IMR-90 (cell line): Measurements from ENCODE around the gene ASTN2. TPM values are rescaled to one million over a fixed set of nuclear protein-coding genes. Genes with fewer than 3 reads are reported as not detected.

Experiments
- ATAC-seq: fragments of 200-7000 bp; cut with Tn5 transposase; 2 replicates; pipeline ENCODE4 v1.9.1; 2020; ENCODE audit warnings: low read depth, mild to moderate bottlenecking, moderate library complexity
- BruUV-seq: library from RNA; stranded (reverse); fragments of 400-500 nt; replicated peaks from 2 replicates; lab custom pipeline; 2021; lab: Mats Ljungman, UMichigan
- CTCF ChIA-PET: fragments of 300-600 bp; formaldehyde crosslinking; extraction: SDS; loops from one replicate; lab custom pipeline; 2021; ENCODE audit warnings: antibody characterized with exemption; lab: Yijun Ruan, JAX
- POLR2A ChIA-PET: fragments of 300-600 bp; sonication (Branson Sonifier 250); formaldehyde crosslinking; loops from one replicate; lab custom pipeline; 2022; ENCODE audit warnings: antibody characterized with exemption; ENCODE audit not compliant: unreplicated experiment; lab: Charles Lee
- DNase-seq: peaks from one replicate; pipeline ENCODE4 v3.0.0; 2013
- H2AFZ ChIP-seq: replicated peaks from 2 replicates; pipeline ENCODE3; 2013; ENCODE audit warnings: low read length, mild to moderate bottlenecking; ENCODE audit not compliant: poor library complexity
- H2AK5ac ChIP-seq: 2 replicates; pipeline ENCODE4 v1.6.1; 2013; ENCODE audit warnings: low read depth, low read length, inconsistent platforms
- H2AK9ac ChIP-seq: replicated peaks from 2 replicates; pipeline ENCODE3; 2013; ENCODE audit warnings: mild to moderate bottlenecking, low read depth, low read length, moderate library complexity; ENCODE audit not compliant: poor library complexity
- H2BK120ac ChIP-seq: 2 replicates; pipeline ENCODE4 v1.6.1; 2013; ENCODE audit warnings: low read depth, low read length, inconsistent platforms
- H2BK15ac ChIP-seq: 3 replicates; pipeline ENCODE4 v1.6.1; 2013; ENCODE audit warnings: low read depth, low read length, inconsistent platforms
- H2BK20ac ChIP-seq: 2 replicates; pipeline ENCODE4 v1.6.1; 2013; ENCODE audit warnings: low read depth, mild to moderate bottlenecking, inconsistent platforms, low read length, moderate library complexity
- H2BK5ac ChIP-seq: 2 replicates; pipeline ENCODE4 v1.6.1; 2013; ENCODE audit warnings: mild to moderate bottlenecking, low read depth, low read length, inconsistent platforms; ENCODE audit not compliant: poor library complexity, severe bottlenecking
- H3K14ac ChIP-seq: replicated peaks from 2 replicates; pipeline ENCODE4 v1.6.1; 2013; ENCODE audit warnings: low read depth, low read length, inconsistent platforms
- H3K18ac ChIP-seq: 2 replicates; pipeline ENCODE4 v1.6.1; 2013; ENCODE audit warnings: low read depth, low read length, control low read depth
- H3K23ac ChIP-seq: 2 replicates; pipeline ENCODE4 v1.6.1; 2013; ENCODE audit warnings: low read depth, low read length, inconsistent platforms
- H3K27ac ChIP-seq: 2 replicates; pipeline ENCODE4 v1.5.1; 2013; ENCODE audit warnings: mild to moderate bottlenecking, control low read depth, low read length; ENCODE audit not compliant: insufficient read depth
- H3K27me3 ChIP-seq: 2 replicates; pipeline ENCODE4 v1.6.1; 2013; ENCODE audit warnings: low read length; ENCODE audit not compliant: control insufficient read depth, insufficient read depth
- H3K36me3 ChIP-seq: 2 replicates; pipeline ENCODE4 v1.6.1; 2013; ENCODE audit warnings: low read length, mixed read lengths; ENCODE audit not compliant: control insufficient read depth, insufficient read depth
- H3K4ac ChIP-seq: 2 replicates; pipeline ENCODE4 v1.6.1; 2013; ENCODE audit warnings: low read depth, low read length, inconsistent platforms
- H3K4me1 ChIP-seq: 2 replicates; pipeline ENCODE4 v1.6.1; 2013; ENCODE audit warnings: low read length, mixed read lengths; ENCODE audit not compliant: control insufficient read depth, insufficient read depth
- H3K4me2 ChIP-seq: 2 replicates; pipeline ENCODE4 v1.6.1; 2013; ENCODE audit warnings: low read depth, mild to moderate bottlenecking, control low read depth, low read length, moderate library complexity
- H3K4me3 ChIP-seq: 2 replicates; pipeline ENCODE4 v1.5.1; 2013; ENCODE audit warnings: low read depth, mild to moderate bottlenecking, control low read depth, low read length, moderate library complexity; ENCODE audit not compliant: insufficient read depth
- H3K56ac ChIP-seq: 2 replicates; pipeline ENCODE4 v1.6.1; 2013; ENCODE audit warnings: low read length, inconsistent platforms; ENCODE audit not compliant: insufficient read depth; ENCODE audit errors: extremely low read depth
- H3K79me1 ChIP-seq, 2 experiments: 2 replicates each; pipeline ENCODE4 v1.6.1; 2013; ENCODE audit warnings: low read length in 2 of 2, inconsistent platforms in 1 of 2, low read depth in 1 of 2
- H3K9ac ChIP-seq: 2 replicates; pipeline ENCODE4 v1.6.1; 2013; ENCODE audit warnings: low read depth, low read length, control low read depth
- H3K9me1 ChIP-seq: 2 replicates; pipeline ENCODE4 v1.6.1; 2013; ENCODE audit warnings: low read length, inconsistent platforms; ENCODE audit not compliant: insufficient read depth
- H3K9me3 ChIP-seq: 2 replicates; pipeline ENCODE4 v1.6.1; 2013; ENCODE audit warnings: low read length; ENCODE audit not compliant: control insufficient read depth, insufficient read depth
- H4K20me1 ChIP-seq: 2 replicates; pipeline ENCODE4 v1.6.1; 2013; ENCODE audit warnings: low read length, inconsistent platforms; ENCODE audit not compliant: insufficient read depth
- H4K5ac ChIP-seq: 2 replicates; pipeline ENCODE4 v1.6.1; 2013; ENCODE audit warnings: mild to moderate bottlenecking, low read depth, low read length, control low read depth
- H4K8ac ChIP-seq, 2 experiments: 2 replicates each; pipeline ENCODE4 v1.6.1; 2013; ENCODE audit warnings: low read depth in 2 of 2, low read length in 2 of 2, control low read depth in 1 of 2, inconsistent platforms in 1 of 2
- H4K91ac ChIP-seq: 2 replicates; pipeline ENCODE4 v1.6.1; 2013; ENCODE audit warnings: low read depth, low read length, inconsistent platforms; ENCODE audit not compliant: insufficient read depth
- BHLHE40 ChIP-seq: fragments of 150-350 bp; IDR thresholded peaks from 2 replicates; pipeline ENCODE4 v1.6.1; 2016; ENCODE audit warnings: mild to moderate bottlenecking, low read depth, low read length
- CEBPB ChIP-seq: IDR thresholded peaks from 2 replicates; pipeline ENCODE4 v1.6.1; 2012; ENCODE audit warnings: low read depth, low read length, improper control_type of control experiment
- CHD1 ChIP-seq: IDR thresholded peaks from 2 replicates; pipeline ENCODE4 v1.6.1; 2012; ENCODE audit warnings: low read depth, low read length, improper control_type of control experiment
- CTCF ChIP-seq: conservative IDR thresholded peaks from 2 replicates; pipeline ENCODE4 v1.5.1; 2012; ENCODE audit warnings: mild to moderate bottlenecking, low read depth, low read length, improper control_type of control experiment
- ELK1 ChIP-seq: fragments of 150-350 bp; IDR thresholded peaks from 2 replicates; pipeline ENCODE4 v1.6.1; 2016; ENCODE audit warnings: low read depth, mild to moderate bottlenecking, low read length, moderate library complexity, borderline replicate concordance
- FOS ChIP-seq: fragments of 150-350 bp; IDR thresholded peaks from 2 replicates; pipeline ENCODE4 v1.6.1; 2016; ENCODE audit warnings: low read depth, low read length
- MAFK ChIP-seq: IDR thresholded peaks from 2 replicates; pipeline ENCODE4 v1.6.1; 2012; ENCODE audit warnings: low read depth, low read length, improper control_type of control experiment
- MAZ ChIP-seq: IDR thresholded peaks from 2 replicates; pipeline ENCODE4 v1.6.1; 2012; ENCODE audit warnings: low read depth, mild to moderate bottlenecking, low read length, improper control_type of control experiment, moderate library complexity, borderline replicate concordance
- MXI1 ChIP-seq: IDR thresholded peaks from 2 replicates; pipeline ENCODE4 v1.6.1; 2012; ENCODE audit warnings: low read depth, mild to moderate bottlenecking, low read length, moderate library complexity, borderline replicate concordance
- NFE2L2 ChIP-seq: fragments of 150-350 bp; IDR thresholded peaks from 2 replicates; pipeline ENCODE4 v1.6.1; 2016; ENCODE audit warnings: low read depth, mild to moderate bottlenecking, low read length
- POLR2A ChIP-seq: IDR thresholded peaks from 2 replicates; pipeline ENCODE4 v1.6.1; 2012; ENCODE audit warnings: mild to moderate bottlenecking, low read depth, low read length
- RAD21 ChIP-seq: IDR thresholded peaks from 2 replicates; pipeline ENCODE4 v1.6.1; 2012; ENCODE audit warnings: low read length, improper control_type of control experiment
- RCOR1 ChIP-seq: IDR thresholded peaks from 2 replicates; pipeline ENCODE4 v1.6.1; 2012; ENCODE audit warnings: mild to moderate bottlenecking, low read length, improper control_type of control experiment; ENCODE audit not compliant: insufficient replicate concordance
- RFX5 ChIP-seq: IDR thresholded peaks from 2 replicates; pipeline ENCODE4 v1.8.0; 2012; ENCODE audit warnings: low read depth, mild to moderate bottlenecking, low read length, moderate library complexity
- SMC3 ChIP-seq: fragments of 150-350 bp; IDR thresholded peaks from 2 replicates; pipeline ENCODE4 v1.6.1; 2016; ENCODE audit warnings: low read depth, mild to moderate bottlenecking, antibody characterized with exemption, low read length, moderate library complexity
- USF2 ChIP-seq: fragments of 150-350 bp; IDR thresholded peaks from 2 replicates; pipeline ENCODE4 v1.6.1; 2017; ENCODE audit warnings: mild to moderate bottlenecking, antibody characterized with exemption, low read length, low read depth
- WGBS, 2 experiments: methylation state at CpG; one replicate each; pipeline versions ENCODE4 v1.1.5 to v1.1.7; 2013; ENCODE audit warnings: missing lambda C conversion rate in 2 of 2; ENCODE audit not compliant: insufficient read length in 1 of 2; ENCODE audit errors: extremely low coverage in 2 of 2; 5-methylcytosine and 5-hydroxymethylcytosine counted together
- dilution Hi-C: fragments of 300-500 bp; cut with HindIII; formaldehyde crosslinking; loops from one replicate; pipeline ENCODE4 v1.14.3; 2018; ENCODE audit warnings: low sequenced_read_pairs; ENCODE audit not compliant: unreplicated experiment
- in situ Hi-C: fragments of 300-500 bp; cut with MboI; formaldehyde crosslinking; loops from 3 replicates; pipeline ENCODE4 v1.14.3; 2019; ENCODE audit warnings: low sequenced_read_pairs, inconsistent platforms, mixed read lengths
- intact Hi-C: fragments of 100-400 bp; cut with micrococcal nuclease; formaldehyde crosslinking; loops from 2 replicates; pipeline ENCODE4 v1.10.0; 2022
- polyA plus RNA-seq, 3 experiments: library from polyadenylated mRNA; depleted of rRNA; stranded (reverse); fragments of >200 nt; gene quantifications; 2 replicates each; pipeline ENCODE4 v1.2.3, GENCODE V29; 2012; ENCODE audit warnings: low replicate concordance in 1 of 3
- total RNA-seq: library from RNA; depleted of rRNA; stranded (reverse); fragments of >200 nt; gene quantifications from 2 replicates; pipeline ENCODE4 v1.2.3, GENCODE V29; 2012

ASTN2 gene
- total and polyA plus RNA-seq, 2 of the 4 experiments (the other 2 are of a cell fraction): 3.8 to 6.8 TPM

GRCh38 chr9:117074342-117074662 is 340.6 kb downstream of the ASTN2 start:
- Histone ChIP-seq H3K4me3 (no peak overlapping the region), H3K4me1 (no peaks in the 10 kb centered on the region), H3K4me2 (no peak overlapping the region), H2AK9ac (no peak overlapping the region), H3K79me1 (no peaks in the 10 kb centered on the region), H4K5ac (no peak overlapping the region), H4K91ac (no peak overlapping the region), H2BK20ac (no peak overlapping the region), H3K36me3 (no peaks in the 10 kb centered on the region), H2BK120ac (no peak overlapping the region), H3K9ac (no peak overlapping the region), H3K18ac (no peak overlapping the region), H3K4ac (no peak overlapping the region), H3K14ac (no peak overlapping the region), H2AK5ac (no peak overlapping the region), H3K9me3 (peaks cover 2% of the 10 kb centered on the region; the same call in 1 of the 2 replicates), H3K23ac (no peak overlapping the region), H2BK5ac (no peak overlapping the region), H4K8ac (no peak overlapping the region), H3K27ac (no peak overlapping the region), H4K20me1 (no peaks in the 10 kb centered on the region), H2AFZ (peak overlapping the region; percentile 0), H3K56ac (no peak overlapping the region), H3K9me1 (no peaks in the 10 kb centered on the region), H3K27me3 (no peaks in the 10 kb centered on the region), H2BK15ac (no peak overlapping the region)
- no peak for ATAC-seq
- no CpG with 5 or more reads among the region's 3 CpGs for WGBS, 2 experiments
- TF ChIP-seq CTCF (no peak), RFX5 (no peak), RAD21 (no peak), MAZ (no peak), RCOR1 (no peak), USF2 (no peak), CEBPB (no peak), MXI1 (no peak), ELK1 (no peak), BHLHE40 (no peak), NFE2L2 (no peak), FOS (no peak), CHD1 (no peak), MAFK (no peak), POLR2A (no peak), SMC3 (no peak)
- POLR2A ChIA-PET: no interaction called here
- intact Hi-C loops: no loop called here
- CTCF ChIA-PET: no interaction called here
- no TSS peak for BruUV-seq
- in situ Hi-C loops: no loop called here
- dilution Hi-C loops: no loop called here
- no peak for DNase-seq
